Osteocyte (in vitro differentiated cells): Measurements from ENCODE around the gene SUCO. TPM values are rescaled to one million over a fixed set of nuclear protein-coding genes. Genes with fewer than 3 reads are reported as not detected.

Experiments used
- DNase-seq: peaks from one replicate; pipeline ENCODE4 v3.0.0; 2021; ENCODE audit warnings: mixed read lengths; ENCODE audit not compliant: unreplicated experiment; ENCODE audit errors: extremely low spot score
- H3K27ac Mint-ChIP-seq: one replicate; pipeline ENCODE4 v1.8.0; 2021; ENCODE audit warnings: mild to moderate bottlenecking, mixed read lengths; ENCODE audit not compliant: unreplicated experiment
- H3K27me3 Mint-ChIP-seq: one replicate; pipeline ENCODE4 v1.8.0; 2021; ENCODE audit warnings: mixed read lengths; ENCODE audit not compliant: unreplicated experiment
- H3K36me3 Mint-ChIP-seq: one replicate; pipeline ENCODE4 v1.8.0; 2021; ENCODE audit warnings: mixed read lengths; ENCODE audit not compliant: unreplicated experiment
- H3K4me1 Mint-ChIP-seq: one replicate; pipeline ENCODE4 v1.8.0; 2021; ENCODE audit warnings: mixed read lengths; ENCODE audit not compliant: unreplicated experiment
- H3K4me3 Mint-ChIP-seq: one replicate; pipeline ENCODE4 v1.8.0; 2021; ENCODE audit warnings: mild to moderate bottlenecking, moderate library complexity, mixed read lengths; ENCODE audit not compliant: unreplicated experiment
- H3K9me3 Mint-ChIP-seq: one replicate; pipeline ENCODE4 v1.8.0; 2021; ENCODE audit warnings: mixed read lengths; ENCODE audit not compliant: unreplicated experiment
- total RNA-seq: library from RNA; stranded (reverse); gene quantifications from 2 replicates; pipeline ENCODE4 v1.2.1, GENCODE V29; 2021
- TF ChIP-seq, protein P1 (sequence below): fragments of 200-600 bp; sonication (generic); IDR thresholded peaks from 2 replicates; pipeline ENCODE4 v1.5.0; 2021; ENCODE audit warnings: antibody characterized with exemption, mild to moderate bottlenecking, moderate library complexity

SUCO gene
- total RNA-seq, 1 donor from 2014 or later: 30.4 TPM

DNA sequence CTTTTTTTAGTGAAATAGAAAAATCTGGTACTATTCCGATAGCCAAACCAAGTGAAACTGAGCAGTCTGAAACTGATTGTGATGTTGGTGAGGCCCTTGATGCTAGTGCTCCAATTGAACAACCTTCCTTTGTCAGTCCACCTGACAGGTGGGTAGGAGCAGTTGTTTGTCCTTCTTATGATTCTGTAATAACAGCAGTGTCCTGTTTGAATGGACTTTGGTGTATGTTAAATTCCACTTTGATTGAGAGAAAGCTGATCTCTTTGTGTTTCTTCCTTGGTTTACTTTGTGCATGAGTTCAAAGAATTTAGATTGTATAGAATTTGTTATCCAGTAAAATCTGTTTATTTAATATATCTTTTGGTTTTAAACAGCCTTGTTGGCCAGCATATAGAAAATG lies 24.3 kb downstream of the SUCO start:
- peaks cover 39% of the 10 kb centered on the region for H3K36me3 Mint-ChIP-seq
- no peak for DNase-seq
- H3K27ac Mint-ChIP-seq: no peak overlapping the region
- H3K9me3 Mint-ChIP-seq: no peaks in the 10 kb centered on the region
- H3K4me3 Mint-ChIP-seq: no peak overlapping the region
- no peaks in the 10 kb centered on the region for H3K27me3 Mint-ChIP-seq
- peaks cover 2% of the 10 kb centered on the region for H3K4me1 Mint-ChIP-seq
- TF ChIP-seq, protein P1, sequence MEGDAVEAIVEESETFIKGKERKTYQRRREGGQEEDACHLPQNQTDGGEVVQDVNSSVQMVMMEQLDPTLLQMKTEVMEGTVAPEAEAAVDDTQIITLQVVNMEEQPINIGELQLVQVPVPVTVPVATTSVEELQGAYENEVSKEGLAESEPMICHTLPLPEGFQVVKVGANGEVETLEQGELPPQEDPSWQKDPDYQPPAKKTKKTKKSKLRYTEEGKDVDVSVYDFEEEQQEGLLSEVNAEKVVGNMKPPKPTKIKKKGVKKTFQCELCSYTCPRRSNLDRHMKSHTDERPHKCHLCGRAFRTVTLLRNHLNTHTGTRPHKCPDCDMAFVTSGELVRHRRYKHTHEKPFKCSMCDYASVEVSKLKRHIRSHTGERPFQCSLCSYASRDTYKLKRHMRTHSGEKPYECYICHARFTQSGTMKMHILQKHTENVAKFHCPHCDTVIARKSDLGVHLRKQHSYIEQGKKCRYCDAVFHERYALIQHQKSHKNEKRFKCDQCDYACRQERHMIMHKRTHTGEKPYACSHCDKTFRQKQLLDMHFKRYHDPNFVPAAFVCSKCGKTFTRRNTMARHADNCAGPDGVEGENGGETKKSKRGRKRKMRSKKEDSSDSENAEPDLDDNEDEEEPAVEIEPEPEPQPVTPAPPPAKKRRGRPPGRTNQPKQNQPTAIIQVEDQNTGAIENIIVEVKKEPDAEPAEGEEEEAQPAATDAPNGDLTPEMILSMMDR: no peak

DNA sequence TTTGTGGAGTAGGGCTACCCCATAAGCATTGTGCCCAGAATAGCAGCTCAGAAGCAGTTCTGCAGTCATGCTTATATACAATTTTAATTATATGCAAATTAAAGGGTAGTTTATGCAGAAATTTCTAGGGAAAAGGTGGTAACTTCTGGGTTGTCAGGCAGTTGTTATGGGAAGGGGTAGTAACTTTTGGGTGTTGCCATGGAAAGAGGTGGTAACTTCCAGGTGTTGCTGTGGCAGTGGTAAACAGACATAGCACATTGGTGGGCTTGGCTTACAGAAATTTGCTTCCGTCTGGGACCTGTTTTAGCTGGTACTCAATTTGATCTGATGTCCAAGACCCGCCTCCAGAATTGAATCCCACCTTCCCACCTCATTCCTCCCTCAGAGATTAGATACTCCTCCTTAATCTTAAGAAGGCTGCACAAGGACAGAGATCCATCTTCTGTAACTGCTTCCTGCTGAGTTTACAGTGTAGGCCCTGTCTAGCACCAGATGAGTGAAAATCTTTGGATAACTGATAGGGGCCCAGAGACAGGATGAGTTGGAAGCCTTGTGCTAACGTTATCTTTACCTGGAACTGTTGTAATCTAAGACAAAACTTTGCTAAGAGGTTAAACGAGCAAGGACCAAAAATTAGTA lies 26.7 kb downstream of the SUCO start:
- no peaks in the 10 kb centered on the region for H3K27me3 Mint-ChIP-seq
- no peak overlapping the region for H3K4me3 Mint-ChIP-seq
- TF ChIP-seq, protein P1: no peak
- DNase-seq: no peak
- peaks cover 53% of the 10 kb centered on the region for H3K36me3 Mint-ChIP-seq
- no peak overlapping the region for H3K27ac Mint-ChIP-seq
- no peaks in the 10 kb centered on the region for H3K9me3 Mint-ChIP-seq
- H3K4me1 Mint-ChIP-seq: peaks cover 2% of the 10 kb centered on the region

DNA sequence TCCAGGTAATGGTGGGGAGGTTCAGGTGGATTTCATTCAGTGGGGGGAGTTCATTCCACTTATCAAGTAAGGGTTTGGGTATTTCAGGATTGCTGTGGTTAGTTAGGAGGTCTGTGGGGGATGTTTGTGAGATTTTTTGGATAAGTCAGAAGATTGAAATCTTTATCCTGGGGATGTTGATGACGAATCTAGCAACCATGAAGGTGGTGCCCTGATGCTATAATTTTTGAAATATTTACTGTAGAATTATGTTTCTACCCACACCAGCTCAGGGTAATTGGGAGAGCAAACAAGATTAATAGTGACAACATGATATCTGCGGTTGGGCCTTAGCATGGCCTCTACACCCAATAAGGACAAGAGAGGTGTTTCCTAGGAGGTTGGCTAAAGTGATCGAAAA lies 28.3 kb downstream of the SUCO start:
- no peaks in the 10 kb centered on the region for H3K4me1 Mint-ChIP-seq
- H3K9me3 Mint-ChIP-seq: no peaks in the 10 kb centered on the region
- H3K4me3 Mint-ChIP-seq: no peak overlapping the region
- peaks cover 50% of the 10 kb centered on the region for H3K36me3 Mint-ChIP-seq
- no peak overlapping the region for H3K27ac Mint-ChIP-seq
- DNase-seq: no peak
- TF ChIP-seq, protein P1: no peak
- no peaks in the 10 kb centered on the region for H3K27me3 Mint-ChIP-seq

DNA sequence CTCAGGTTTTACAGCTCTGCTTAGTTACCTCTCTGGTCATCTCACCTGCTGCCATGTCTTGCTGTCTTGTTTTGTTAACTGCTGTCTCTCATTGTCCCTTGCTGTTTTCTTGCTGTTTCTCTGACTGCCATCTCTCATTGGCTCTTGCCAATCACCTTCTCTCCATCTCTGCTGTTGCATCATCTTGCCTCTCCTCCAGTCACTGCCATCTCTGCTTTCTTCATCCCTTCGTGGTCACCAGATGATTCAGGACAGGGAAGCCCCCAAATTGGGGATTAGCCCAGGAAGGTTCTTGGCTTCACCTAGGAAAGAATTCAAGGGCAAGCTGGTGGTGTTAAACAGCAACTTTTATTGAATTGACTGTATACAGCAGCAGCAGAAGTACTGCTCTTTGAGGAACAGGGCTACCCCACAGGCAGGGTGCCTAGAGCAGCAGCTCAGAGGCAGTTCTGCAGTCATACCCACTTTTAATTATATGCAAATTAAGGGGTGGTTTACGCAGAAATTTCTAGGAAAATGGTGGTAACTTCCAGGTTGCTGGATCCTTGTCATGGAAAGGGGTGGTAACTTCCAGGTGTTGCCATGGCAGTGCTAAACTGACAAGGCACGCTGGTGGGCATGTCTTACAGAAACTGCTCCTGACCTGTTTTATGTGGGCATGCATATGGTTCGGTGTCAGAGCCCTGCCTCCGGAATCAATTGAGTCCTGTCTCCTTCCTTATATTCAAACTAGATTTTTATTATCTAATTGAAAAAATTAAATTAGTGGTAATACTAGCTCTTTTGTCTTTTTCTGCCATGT lies 33.4 kb downstream of the SUCO start:
- no peak overlapping the region for H3K27ac Mint-ChIP-seq
- H3K4me1 Mint-ChIP-seq: no peaks in the 10 kb centered on the region
- no peak for DNase-seq
- no peak overlapping the region for H3K4me3 Mint-ChIP-seq
- no peaks in the 10 kb centered on the region for H3K27me3 Mint-ChIP-seq
- TF ChIP-seq, protein P1: no peak
- peaks cover 40% of the 10 kb centered on the region for H3K36me3 Mint-ChIP-seq
- no peaks in the 10 kb centered on the region for H3K9me3 Mint-ChIP-seq

DNA sequence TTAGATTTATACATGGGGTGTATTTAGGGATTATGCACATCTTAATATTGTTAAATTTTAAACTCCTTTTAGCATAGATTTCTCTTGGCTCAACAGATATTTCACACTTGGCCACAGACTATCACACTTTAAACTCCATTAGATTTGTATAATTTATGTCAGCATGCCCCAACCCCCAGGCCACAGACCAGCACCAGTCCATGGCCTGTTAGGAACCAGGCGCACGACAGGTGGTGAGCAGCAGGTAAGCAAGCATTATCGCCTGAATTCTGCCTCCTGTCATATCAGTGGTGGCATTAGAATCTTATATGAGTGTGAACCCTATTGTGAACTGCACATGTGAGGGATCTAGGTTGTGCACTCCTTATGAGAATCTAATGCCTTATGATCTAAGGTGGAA lies 34.8 kb downstream of the SUCO start:
- Mint-ChIP-seq H3K9me3 (no peaks in the 10 kb centered on the region), H3K4me3 (no peak overlapping the region), H3K4me1 (no peaks in the 10 kb centered on the region), H3K27ac (no peak overlapping the region), H3K27me3 (no peaks in the 10 kb centered on the region), H3K36me3 (peaks cover 32% of the 10 kb centered on the region)
- TF ChIP-seq, protein P1: no peak
- DNase-seq: no peak
